ENCODE results near the gene PCBP1. TPM values are rescaled to one million over a fixed set of nuclear protein-coding genes. Genes with fewer than 3 reads are reported as not detected.

The PCBP1 gene
- total RNA-seq, 2 experiments from 2014 or later: 58.2 to 423 TPM

GRCh38 chr2:70123829-70124116, 36.5 kb downstream of the PCBP1 start:
- Histone ChIP-seq H3K36me3 (ENCODE audit: insufficient read depth, low read length) (no peaks in the 10 kb centered on the region), H3K4me1 (ENCODE audit: insufficient read depth, low read length, poor library complexity, severe bottlenecking) (peaks cover 96% of the 10 kb centered on the region), H3K4me2 (ENCODE audit: low read length) (peak overlapping the region; percentile 64), H3K27ac (ENCODE audit: low read depth, low read length, poor library complexity, severe bottlenecking) (peak overlapping the region; percentile 83), H3K4me3 (ENCODE audit: low read depth, low read length, poor library complexity, severe bottlenecking) (peak overlapping the region; percentile 63), H2AFZ (ENCODE audit: low read length) (peak overlapping the region; percentile 11; the same call in 1 of the 2 replicates), H3K9me3 (ENCODE audit: low read length) (no peaks in the 10 kb centered on the region), H3K9me2 (ENCODE audit: insufficient read depth, low read length) (no peaks in the 10 kb centered on the region), H4K20me1 (ENCODE audit: insufficient read depth, low read length) (no peaks in the 10 kb centered on the region), H3K79me2 (ENCODE audit: insufficient read depth, low read depth, low read length) (peaks cover 7% of the 10 kb centered on the region; the same call in 1 of the 2 replicates)
- TF ChIP-seq, protein P1, sequence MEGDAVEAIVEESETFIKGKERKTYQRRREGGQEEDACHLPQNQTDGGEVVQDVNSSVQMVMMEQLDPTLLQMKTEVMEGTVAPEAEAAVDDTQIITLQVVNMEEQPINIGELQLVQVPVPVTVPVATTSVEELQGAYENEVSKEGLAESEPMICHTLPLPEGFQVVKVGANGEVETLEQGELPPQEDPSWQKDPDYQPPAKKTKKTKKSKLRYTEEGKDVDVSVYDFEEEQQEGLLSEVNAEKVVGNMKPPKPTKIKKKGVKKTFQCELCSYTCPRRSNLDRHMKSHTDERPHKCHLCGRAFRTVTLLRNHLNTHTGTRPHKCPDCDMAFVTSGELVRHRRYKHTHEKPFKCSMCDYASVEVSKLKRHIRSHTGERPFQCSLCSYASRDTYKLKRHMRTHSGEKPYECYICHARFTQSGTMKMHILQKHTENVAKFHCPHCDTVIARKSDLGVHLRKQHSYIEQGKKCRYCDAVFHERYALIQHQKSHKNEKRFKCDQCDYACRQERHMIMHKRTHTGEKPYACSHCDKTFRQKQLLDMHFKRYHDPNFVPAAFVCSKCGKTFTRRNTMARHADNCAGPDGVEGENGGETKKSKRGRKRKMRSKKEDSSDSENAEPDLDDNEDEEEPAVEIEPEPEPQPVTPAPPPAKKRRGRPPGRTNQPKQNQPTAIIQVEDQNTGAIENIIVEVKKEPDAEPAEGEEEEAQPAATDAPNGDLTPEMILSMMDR (conservative IDR thresholded peaks at IDR 0.05; ENCODE audit: low read length): no peak
- no peak for TF ChIP-seq EZH2phosphoT487 (IDR thresholded peaks at IDR 0.05; ENCODE audit: borderline replicate concordance, low read depth, low read length)
- no TSS peak for BruUV-seq (replicated peaks)
- ChIA-PET CTCF (ENCODE audit: unreplicated experiment) (no interaction called here), POLR2A (interaction anchor here (0.7 to 6.8 kb wide), 7 partner anchors 12 to 1971 kb away, joined by 3 to 129 read pairs (median 7); partner anchors contain the start of gene MXD1)
- DNase-seq (ENCODE audit: low spot score): no peak
- intact Hi-C loops (cut with micrococcal nuclease; ENCODE audit: unreplicated experiment): loop anchor here (1.0 to 10.0 kb wide), 4 partner anchors 17 to 1359 kb away; partner anchors contain the start of gene NAGK

GRCh38 chr2:70124983-70125480, 37.8 kb downstream of the PCBP1 start:
- Histone ChIP-seq H2AFZ (ENCODE audit: low read length) (peak overlapping the region; percentile 53), H3K79me2 (ENCODE audit: insufficient read depth, low read depth, low read length) (peaks cover 7% of the 10 kb centered on the region; the same call in 1 of the 2 replicates), H3K4me3 (ENCODE audit: low read depth, low read length, poor library complexity, severe bottlenecking) (peak overlapping the region; percentile 63), H3K36me3 (ENCODE audit: insufficient read depth, low read length) (no peaks in the 10 kb centered on the region), H3K9me3 (ENCODE audit: low read length) (no peaks in the 10 kb centered on the region), H3K4me1 (ENCODE audit: insufficient read depth, low read length, poor library complexity, severe bottlenecking) (peaks cover 89% of the 10 kb centered on the region), H3K27ac (ENCODE audit: low read depth, low read length, poor library complexity, severe bottlenecking) (peak overlapping the region; percentile 83), H3K9me2 (ENCODE audit: insufficient read depth, low read length) (no peaks in the 10 kb centered on the region), H3K4me2 (ENCODE audit: low read length) (peak overlapping the region; percentile 64), H4K20me1 (ENCODE audit: insufficient read depth, low read length) (no peaks in the 10 kb centered on the region)
- intact Hi-C loops (cut with micrococcal nuclease; ENCODE audit: unreplicated experiment): loop anchor here (1.0 to 10.0 kb wide), 5 partner anchors 17 to 1360 kb away; partner anchors contain the start of gene NAGK
- ChIA-PET CTCF (ENCODE audit: unreplicated experiment) (no interaction called here), POLR2A (interaction anchor here (0.6 to 6.8 kb wide), 17 partner anchors 10 to 1338 kb away, joined by 3 to 129 read pairs (median 6); partner anchors contain the start of gene MXD1)
- peak; percentile 65 for DNase-seq (ENCODE audit: low spot score)
- BruUV-seq (replicated peaks): TSS peak; percentile 62
- TF ChIP-seq, protein P1 (conservative IDR thresholded peaks at IDR 0.05; ENCODE audit: low read length): no peak
- no peak for TF ChIP-seq EZH2phosphoT487 (IDR thresholded peaks at IDR 0.05; ENCODE audit: borderline replicate concordance, low read depth, low read length)

DNA sequence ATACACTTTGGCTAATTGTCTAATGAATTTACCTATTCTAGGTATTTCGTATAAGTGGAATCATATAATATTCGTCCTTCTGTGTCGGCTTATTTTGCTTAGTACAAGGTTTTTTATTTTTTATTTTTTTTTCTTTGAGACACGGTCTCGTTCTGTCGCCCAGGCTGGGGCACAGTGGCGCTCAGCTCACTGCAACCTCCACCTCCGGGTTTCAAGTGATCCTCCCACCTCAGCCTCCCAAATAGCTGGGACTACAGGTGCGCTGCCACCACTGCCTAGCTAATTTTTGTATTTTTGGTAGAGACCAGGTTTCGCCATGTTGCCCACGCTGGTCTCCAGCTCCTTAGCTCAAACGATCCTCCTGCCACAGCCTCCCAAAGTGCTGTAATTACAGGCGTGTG, 38.2 kb downstream of the PCBP1 start:
- peak overlapping the region; percentile 53 for H2AFZ ChIP-seq (ENCODE audit: low read length)
- intact Hi-C loops (cut with micrococcal nuclease; ENCODE audit: unreplicated experiment): loop anchor here (1.0 to 10.0 kb wide), 4 partner anchors 19 to 1361 kb away; partner anchors contain the start of gene NAGK

More for the DNA sequence above, 38.2 kb downstream of the PCBP1 start:
- no peaks in the 10 kb centered on the region for H3K9me3 ChIP-seq (ENCODE audit: low read length)
- H3K4me1 ChIP-seq (ENCODE audit: insufficient read depth, low read length, poor library complexity, severe bottlenecking): peaks cover 89% of the 10 kb centered on the region
- H4K20me1 ChIP-seq (ENCODE audit: insufficient read depth, low read length): no peaks in the 10 kb centered on the region
- no peak for TF ChIP-seq EZH2phosphoT487 (IDR thresholded peaks at IDR 0.05; ENCODE audit: borderline replicate concordance, low read depth, low read length)
- TF ChIP-seq, protein P1 (conservative IDR thresholded peaks at IDR 0.05; ENCODE audit: low read length): no peak
- H3K9me2 ChIP-seq (ENCODE audit: insufficient read depth, low read length): no peaks in the 10 kb centered on the region
- H3K36me3 ChIP-seq (ENCODE audit: insufficient read depth, low read length): no peaks in the 10 kb centered on the region
- H3K4me3 ChIP-seq (ENCODE audit: low read depth, low read length, poor library complexity, severe bottlenecking): peak overlapping the region; percentile 63
- CTCF ChIA-PET (ENCODE audit: unreplicated experiment): no interaction called here
- peak overlapping the region; percentile 64 for H3K4me2 ChIP-seq (ENCODE audit: low read length)
- no TSS peak for BruUV-seq (replicated peaks)
- POLR2A ChIA-PET: interaction anchor here (0.6 to 6.8 kb wide), 16 partner anchors 10 to 1697 kb away, joined by 3 to 129 read pairs (median 5); partner anchors contain the start of gene MXD1
- peak overlapping the region; percentile 83 for H3K27ac ChIP-seq (ENCODE audit: low read depth, low read length, poor library complexity, severe bottlenecking)
- peaks cover 7% of the 10 kb centered on the region; the same call in 1 of the 2 replicates for H3K79me2 ChIP-seq (ENCODE audit: insufficient read depth, low read depth, low read length)
- no peak for DNase-seq (ENCODE audit: low spot score)

Measured in OCI-LY7 (cell line).